ENCODE data around the gene ZSWIM4.

DNA sequence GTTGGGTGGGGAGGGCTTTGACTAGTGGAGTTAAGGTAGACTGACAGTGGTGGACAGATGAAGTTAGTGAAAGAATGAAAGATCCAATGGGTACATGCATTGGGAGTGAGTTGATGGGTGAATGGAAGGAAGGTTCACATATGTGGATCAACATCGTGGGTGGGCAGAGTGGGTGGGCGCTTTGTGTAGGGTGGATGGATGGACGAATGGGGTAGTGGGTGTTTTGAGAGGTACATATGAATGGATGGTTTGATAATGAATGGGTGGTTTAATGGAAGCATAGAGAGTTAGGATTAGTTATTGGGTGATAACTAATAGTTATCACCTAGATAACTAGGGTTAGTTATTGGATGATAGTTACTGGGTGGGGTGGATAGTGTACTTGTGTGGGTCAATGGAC lies 11.5 kb downstream of the ZSWIM4 start:
- TF ChIP-seq, protein P1, sequence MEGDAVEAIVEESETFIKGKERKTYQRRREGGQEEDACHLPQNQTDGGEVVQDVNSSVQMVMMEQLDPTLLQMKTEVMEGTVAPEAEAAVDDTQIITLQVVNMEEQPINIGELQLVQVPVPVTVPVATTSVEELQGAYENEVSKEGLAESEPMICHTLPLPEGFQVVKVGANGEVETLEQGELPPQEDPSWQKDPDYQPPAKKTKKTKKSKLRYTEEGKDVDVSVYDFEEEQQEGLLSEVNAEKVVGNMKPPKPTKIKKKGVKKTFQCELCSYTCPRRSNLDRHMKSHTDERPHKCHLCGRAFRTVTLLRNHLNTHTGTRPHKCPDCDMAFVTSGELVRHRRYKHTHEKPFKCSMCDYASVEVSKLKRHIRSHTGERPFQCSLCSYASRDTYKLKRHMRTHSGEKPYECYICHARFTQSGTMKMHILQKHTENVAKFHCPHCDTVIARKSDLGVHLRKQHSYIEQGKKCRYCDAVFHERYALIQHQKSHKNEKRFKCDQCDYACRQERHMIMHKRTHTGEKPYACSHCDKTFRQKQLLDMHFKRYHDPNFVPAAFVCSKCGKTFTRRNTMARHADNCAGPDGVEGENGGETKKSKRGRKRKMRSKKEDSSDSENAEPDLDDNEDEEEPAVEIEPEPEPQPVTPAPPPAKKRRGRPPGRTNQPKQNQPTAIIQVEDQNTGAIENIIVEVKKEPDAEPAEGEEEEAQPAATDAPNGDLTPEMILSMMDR (IDR thresholded peaks at IDR 0.05), result no peak
- TF ChIP-seq POLR2AphosphoS5 (IDR thresholded peaks at IDR 0.05) (no peak), POLR2A (IDR thresholded peaks at IDR 0.05) (no peak)
